HG03175 (cell line): ENCODE results near the gene CGREF1.
"Not testable (repeated sequence)": the region's sequence is repeated elsewhere in the genome, so short reads cannot be mapped to it uniquely, and the experiment has no call there.

Source experiments
- ATAC-seq: cut with Tn5 transposase; IDR thresholded peaks from one replicate; pipeline ENCODE4 v1.9.1; 2021; ENCODE audit warnings: mild to moderate bottlenecking, moderate library complexity; ENCODE audit not compliant: unreplicated experiment

Gene CGREF1

DNA sequence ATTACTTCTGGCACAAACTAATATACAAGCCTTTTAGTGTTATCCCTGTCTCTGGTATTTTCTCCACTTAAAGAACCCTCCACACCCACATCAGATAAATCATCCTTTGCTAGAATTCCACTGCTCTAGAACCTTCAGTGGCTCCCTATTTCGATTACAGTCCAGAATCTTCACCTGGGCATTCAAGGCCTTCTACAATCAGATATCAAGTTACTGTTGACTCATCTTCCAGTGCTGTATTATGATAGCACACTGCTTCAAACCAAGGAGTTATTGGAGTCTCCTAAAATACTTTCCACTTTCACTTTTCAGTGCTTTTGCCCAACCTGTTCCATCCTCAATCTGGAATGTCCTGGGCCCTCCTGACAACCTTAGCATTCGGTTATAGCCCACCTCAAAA, 3.4 kb downstream of the CGREF1 start:
- ATAC-seq, result no peak

DNA sequence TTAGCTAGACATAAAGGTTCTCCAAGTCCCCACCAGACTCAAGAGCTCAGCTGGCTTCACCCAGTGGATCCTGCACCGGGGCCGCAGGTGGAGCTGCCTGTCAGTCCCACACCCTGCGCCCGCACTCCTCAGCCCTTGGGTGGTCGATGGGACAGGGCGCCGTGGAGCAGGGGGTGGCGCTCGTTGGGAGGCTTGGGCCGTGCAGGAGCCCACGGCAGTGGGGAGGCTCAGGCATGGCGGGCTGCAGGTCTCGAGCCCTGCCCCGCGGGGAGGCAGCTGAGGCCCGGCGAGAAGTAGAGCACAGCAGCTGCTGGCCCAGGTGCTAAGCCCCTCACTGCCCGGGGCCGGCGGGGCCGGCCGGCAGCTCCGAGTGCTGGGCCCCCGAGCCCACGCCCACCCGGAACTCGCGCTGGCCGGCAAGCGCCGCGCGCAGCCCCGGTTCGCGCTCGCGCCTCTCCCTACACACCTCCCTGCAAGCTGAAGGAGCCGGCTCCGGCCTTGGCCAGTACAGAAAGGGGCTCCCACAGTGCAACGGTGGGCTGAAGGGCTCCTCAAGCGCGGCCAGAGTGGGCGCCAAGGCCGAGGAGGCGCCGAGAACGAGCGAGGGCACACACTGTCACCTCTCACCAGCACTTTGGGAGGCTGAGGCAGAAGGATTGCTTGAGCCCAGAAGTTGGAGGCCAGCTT, 7.4 kb downstream of the CGREF1 start:
- not testable (repeated sequence) for ATAC-seq

DNA sequence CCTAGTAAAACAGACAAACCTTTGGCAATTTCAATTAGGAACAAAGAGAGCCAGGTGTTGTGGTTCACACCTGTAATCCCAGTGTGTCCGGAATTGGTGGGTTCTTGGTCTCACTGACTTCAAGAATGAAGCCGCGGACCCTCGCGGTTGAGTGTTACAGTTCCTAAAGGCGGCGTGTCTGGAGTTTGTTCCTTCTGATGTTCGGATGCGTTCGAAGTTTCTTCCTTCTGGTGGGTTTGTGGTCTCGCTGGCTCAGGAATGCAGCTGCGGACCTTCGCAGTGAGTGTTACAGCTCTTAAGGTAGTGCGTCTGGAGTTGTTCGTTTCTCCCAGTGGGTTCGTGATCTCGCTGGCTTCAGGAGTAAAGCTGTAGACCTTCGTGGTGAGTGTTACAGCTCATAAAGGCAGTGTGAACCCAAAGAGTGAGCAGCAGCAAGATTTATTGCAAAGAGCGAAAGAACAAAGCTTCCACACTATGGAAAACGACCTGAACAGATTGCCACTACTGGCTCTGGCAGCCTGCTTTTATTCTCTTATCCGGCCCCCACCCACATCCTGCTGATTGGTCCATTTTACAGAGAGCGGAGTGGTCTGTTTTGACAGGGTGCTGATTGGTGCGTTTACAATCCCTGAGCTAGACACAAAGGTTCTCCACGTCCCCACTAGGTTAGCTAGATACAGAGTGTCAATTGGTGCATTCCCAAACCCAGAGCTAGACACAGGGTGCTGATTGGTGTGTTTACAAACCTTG, 8.2 kb downstream of the CGREF1 start:
- not testable (repeated sequence) for ATAC-seq

DNA sequence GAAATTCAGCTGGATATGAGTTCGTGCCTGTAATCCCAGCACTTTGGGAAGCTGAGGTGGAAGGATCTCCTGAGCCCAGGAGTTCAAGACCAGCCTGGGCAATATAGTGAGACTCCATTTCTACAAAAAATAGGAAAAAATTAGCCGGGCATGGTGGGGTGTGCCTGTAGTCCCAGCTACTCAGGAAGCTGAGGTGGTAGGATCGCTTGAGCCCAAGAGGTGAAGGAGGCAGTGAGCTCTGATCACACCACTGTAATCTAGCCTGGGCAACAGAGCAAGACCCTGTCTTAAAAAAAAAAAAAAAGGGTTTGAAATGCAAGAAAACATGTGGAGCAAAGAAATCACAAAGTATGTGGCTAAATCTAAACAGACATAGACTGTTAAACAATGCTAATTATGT, 9.8 kb downstream of the CGREF1 start:
- no peak for ATAC-seq

GRCh38 chr2:27108221-27108620, 10.7 kb downstream of the CGREF1 start:
- ATAC-seq, result no peak

- ATAC-seq, result no peak
Observed at GRCh38 chr2:27105981-27106380, 12.9 kb downstream of the CGREF1 start.

GRCh38 chr2:27102329-27102728, 16.6 kb downstream of the CGREF1 start:
- no peak for ATAC-seq

GRCh38 chr2:27100036-27100435, 18.9 kb downstream of the CGREF1 start:
- ATAC-seq, result no peak

GRCh38 chr2:27099334-27099955, 19.5 kb downstream of the CGREF1 start:
- no peak for ATAC-seq

- ATAC-seq, result no peak
Observed at GRCh38 chr2:27097341-27097740, 21.6 kb downstream of the CGREF1 start.

DNA sequence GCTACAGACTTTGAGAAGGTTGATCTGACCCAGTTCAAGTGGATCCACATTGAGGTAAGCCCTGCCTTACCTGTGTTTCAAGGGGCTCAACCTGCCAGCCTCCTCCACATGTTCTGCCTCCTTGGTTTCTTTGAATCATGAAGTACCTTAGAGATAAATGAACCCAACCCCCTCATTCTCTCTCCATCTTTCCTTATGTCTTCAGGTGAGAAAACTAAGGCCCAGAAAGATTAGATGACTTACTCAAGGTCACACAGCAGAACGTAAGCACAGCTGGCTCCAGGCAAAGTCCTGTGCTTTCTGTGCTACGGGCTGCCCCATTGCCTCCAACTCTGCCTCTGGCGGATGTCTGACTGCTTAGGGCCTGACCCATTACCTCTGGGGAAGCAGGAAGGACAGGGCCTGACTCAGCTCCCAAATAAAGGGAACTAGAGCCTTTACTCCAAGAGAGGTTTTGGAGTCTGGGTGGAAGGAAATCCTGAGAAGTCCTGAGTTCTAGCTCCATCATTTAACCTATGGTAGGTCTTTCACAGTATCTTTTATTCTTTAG, 22.1 kb downstream of the CGREF1 start:
- no peak for ATAC-seq

GRCh38 chr2:27095745-27096651, 22.9 kb downstream of the CGREF1 start:
- ATAC-seq, result no peak

DNA sequence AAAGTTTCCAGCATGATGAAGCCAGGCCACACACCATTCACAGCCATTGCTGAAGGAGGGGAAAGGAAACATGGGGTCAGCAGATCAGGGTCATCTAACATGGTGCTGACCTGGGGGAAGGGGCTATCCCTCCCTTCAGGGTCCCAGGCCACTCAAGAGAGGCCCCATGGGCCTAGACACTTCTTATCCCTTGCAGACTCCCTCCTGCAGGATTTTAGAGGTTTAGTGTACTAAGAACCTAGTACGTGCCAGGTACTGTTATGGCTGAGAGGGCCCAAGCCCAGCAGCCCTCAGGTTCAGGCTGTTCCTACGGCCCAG, 23.5 kb downstream of the CGREF1 start:
- ATAC-seq, result no peak

DNA sequence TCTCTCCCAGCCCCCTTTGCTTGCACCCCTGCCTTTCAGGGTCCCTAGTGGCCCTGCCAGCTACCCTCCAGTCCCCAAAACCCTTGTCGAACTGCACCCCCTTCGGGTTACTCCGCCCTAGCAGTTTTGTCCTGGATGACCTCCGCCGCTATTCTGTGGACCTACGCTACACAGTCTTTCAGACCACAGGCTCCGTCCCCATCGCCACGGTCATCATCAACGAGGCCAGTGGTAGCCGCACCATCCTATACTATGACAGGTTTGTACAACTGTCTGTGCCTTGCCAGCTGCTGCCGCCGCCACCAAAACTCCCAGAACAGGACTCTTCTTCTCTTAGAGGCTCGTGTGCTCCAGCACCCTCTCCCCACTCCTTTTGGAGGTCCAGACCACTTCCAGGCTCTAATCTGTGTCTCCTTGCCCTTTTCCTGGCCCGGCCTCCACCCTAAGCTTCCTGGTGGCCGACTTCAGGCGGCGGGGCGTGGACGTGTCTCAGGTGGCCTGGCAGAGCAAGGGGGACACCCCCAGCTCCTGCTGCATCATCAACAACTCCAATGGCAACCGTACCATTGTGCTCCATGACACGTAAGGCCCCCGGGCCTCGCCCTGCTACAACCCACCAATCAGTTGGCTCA, 24.5 kb downstream of the CGREF1 start:
- ATAC-seq, result no peak

DNA sequence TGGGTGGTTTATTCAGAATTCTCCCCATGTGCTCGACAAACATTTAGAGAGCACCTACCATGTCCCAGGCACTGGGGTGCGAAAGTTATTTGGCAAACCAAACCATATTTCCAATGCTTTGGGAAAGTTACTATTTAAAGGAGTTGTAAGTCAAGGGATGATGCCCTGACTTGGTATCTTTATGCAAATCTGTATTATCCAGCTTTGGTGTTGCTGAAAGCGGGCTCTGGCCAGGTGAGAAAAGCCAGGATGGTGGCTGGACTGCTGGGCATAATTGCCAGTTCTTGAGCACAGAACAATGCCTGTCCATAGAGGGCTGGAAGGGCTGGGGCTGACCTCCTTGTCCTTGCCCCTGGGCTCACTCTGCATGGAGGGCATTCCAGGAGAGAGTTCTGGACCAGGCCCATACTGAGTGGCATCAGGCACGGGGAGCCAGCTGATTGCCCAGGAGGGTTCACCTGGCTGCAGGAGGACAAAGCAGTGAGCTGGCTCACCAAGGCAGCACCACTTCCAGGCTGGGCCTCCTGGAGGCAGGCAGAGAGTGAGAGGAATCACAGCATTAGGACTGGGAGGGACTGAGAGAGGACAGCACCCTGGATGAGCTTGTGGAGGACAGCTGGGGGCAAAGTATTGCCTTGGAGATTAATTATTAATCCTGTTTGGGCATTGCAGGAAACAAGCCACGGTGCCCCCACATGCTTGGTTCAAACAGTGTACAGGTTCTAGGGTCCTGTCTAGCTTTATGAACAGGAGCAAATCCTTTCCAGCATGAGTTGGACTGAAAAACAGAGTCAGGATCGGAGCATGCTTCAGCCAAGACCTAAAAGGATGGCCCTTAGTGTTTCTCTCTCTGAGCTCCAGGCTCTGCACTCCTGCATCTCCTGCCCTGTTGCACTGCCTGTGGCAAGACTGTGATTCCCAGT, 25.2 kb downstream of the CGREF1 start:
- ATAC-seq, result no peak

DNA sequence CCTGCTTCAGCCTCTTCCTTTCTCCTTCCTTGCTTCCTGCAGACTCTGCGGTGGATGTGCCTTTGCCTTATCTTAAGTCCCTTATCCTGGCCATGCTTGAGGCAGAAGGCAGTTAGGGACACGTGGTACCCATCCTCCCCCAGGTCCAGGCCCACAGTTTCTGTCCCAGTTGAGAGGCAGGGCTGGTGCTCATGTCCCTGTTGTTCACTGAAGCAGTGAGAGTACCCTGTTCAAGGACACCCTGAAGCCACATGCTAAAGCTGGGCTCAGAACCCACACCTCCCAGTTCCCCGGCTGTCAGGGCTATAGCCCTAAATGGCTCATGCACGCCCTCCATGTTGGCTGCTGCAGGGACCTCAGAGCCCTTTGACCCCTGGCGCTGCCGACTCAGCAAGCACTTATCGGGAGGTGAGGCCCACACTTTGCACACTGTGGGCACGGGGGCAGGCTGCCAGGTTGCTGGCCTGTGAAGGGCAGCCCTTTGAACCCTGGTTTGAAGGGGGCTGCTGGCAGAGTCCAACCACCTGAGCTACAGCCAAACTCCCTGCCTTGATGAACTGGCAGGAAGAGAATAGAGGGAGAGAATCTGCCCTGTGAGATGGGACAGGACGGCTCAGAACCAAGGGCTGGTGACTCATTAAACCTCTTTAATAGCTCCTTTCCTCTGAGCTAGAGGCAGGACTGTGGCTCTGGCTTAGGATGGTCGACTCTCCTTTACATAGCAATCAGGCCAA, 26.1 kb downstream of the CGREF1 start:
- no peak for ATAC-seq

DNA sequence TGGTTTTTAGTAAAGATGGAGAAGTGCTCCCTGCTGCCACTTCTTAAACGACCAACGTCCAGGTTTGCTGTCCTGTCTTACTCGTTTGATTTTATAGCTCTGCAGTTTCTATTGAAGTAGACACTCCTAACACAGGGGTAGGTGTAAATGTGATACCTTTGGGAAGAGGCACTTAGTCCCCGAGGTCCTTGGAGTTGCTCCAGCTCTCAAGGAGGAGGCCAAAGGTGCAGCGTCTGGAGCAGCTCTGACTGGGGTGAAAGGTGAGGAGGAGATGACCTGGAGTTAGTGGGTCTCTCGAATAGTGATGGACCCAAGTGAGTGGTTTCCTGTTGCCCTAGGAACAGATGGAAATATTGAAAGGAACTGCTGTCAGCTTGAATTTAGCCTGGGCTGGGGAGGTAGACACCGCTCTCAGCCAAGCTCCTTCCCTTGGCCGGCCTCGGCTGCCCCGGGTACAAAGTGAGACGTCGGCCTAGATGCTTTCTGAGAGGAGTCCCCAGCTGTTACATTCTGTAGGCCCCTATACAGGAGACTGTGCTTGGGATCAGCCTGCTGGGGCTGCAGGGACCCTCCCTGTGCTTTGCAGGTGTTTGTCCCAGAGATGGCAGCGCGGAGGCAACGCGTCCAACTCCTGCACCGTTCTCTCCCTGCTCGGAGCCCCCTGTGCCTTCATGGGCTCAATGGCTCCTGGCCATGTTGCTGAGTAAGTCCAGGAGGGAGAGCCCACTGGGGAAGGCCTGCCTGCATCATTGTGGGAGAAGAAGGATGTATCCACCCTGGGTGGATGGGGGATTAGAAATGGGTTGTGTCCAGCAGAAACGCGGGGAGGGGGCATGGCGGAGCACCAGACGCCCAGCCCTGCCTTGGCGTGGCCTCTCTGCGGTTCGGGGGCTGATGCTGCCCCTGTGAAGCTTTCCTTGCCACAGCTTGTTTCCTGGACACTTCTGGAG, 26.9 kb downstream of the CGREF1 start:
- ATAC-seq, result no peak
